K562 (cell line): ENCODE measurements around the gene NKG7. TPM values are rescaled to one million over a fixed set of nuclear protein-coding genes. Genes with fewer than 3 reads are reported as not detected.
A peak's percentile ranks its signal among the peaks of the same experiment; 100 is the strongest.

Experiments used
- BRF2 ChIP-seq: IDR thresholded peaks from 3 replicates; pipeline ENCODE4 v1.6.1; 2011; ENCODE audit warnings: borderline replicate concordance, mild to moderate bottlenecking; ENCODE audit not compliant: insufficient read length, insufficient read depth
- C11orf30 ChIP-seq: fragments of 450-650 bp; IDR thresholded peaks from 2 replicates; pipeline ENCODE4 v1.6.1; 2016; ENCODE audit warnings: low read depth, mild to moderate bottlenecking
- CUX1 ChIP-seq: fragments of 200-800 bp; sonication (Bioruptor generic); IDR thresholded peaks from 2 replicates; pipeline ENCODE4 v1.6.1; 2016; ENCODE audit warnings: missing genetic modification characterization, missing compliant biosample characterization
- ETV1 ChIP-seq: fragments of 450-650 bp; conservative IDR thresholded peaks from 2 replicates; pipeline ENCODE4 v1.6.1; 2016; ENCODE audit warnings: missing genetic modification characterization, control low read depth, low read depth, missing compliant biosample characterization
- FOXO4 ChIP-seq: fragments of 450-650 bp; formaldehyde crosslinking; IDR thresholded peaks from 2 replicates; pipeline ENCODE4 v1.4.0; 2020; ENCODE audit warnings: mild to moderate bottlenecking, moderate library complexity
- HNRNPUL1 ChIP-seq: fragments of 200-400 bp; formaldehyde crosslinking; IDR thresholded peaks from 2 replicates; pipeline ENCODE4 v1.6.1; 2017; ENCODE audit warnings: low read length
- KLF1 ChIP-seq: fragments of 450-650 bp; IDR thresholded peaks from 2 replicates; pipeline ENCODE4 v1.6.1; 2016; ENCODE audit warnings: missing genetic modification characterization, missing compliant biosample characterization
- MAZ ChIP-seq, 2 experiments: fragments of 450-650 bp in 1 of 2; sonication (generic) in 1 of 2; formaldehyde crosslinking; IDR thresholded peaks in 1 of 2; conservative IDR thresholded peaks in 1 of 2; 2 replicates each; pipeline versions ENCODE4 v1.4.0 to v1.5.0; 2020; ENCODE audit warnings: mild to moderate bottlenecking in 1 of 2, missing genetic modification reagents in 1 of 2
- PHF21A ChIP-seq: fragments of 450-650 bp; IDR thresholded peaks from 2 replicates; pipeline ENCODE4 v1.6.1; 2017; ENCODE audit warnings: low read depth, borderline replicate concordance
- PTRF ChIP-seq: fragments of 450-650 bp; IDR thresholded peaks from 2 replicates; pipeline ENCODE4 v1.6.1; 2016; ENCODE audit warnings: mild to moderate bottlenecking, missing genetic modification characterization, missing compliant biosample characterization
- TBP ChIP-seq: optimal IDR thresholded peaks from 2 replicates; pipeline ENCODE3; 2011; ENCODE audit warnings: low read depth, low read length, improper control_type of control experiment
- TEAD1 ChIP-seq, 2 experiments: fragments of 450-650 bp in 1 of 2; sonication (generic) in 1 of 2; formaldehyde crosslinking; IDR thresholded peaks; 2 replicates each; pipeline versions ENCODE4 v1.4.0 to v1.8.0; 2020 to 2022; ENCODE audit warnings: mild to moderate bottlenecking in 2 of 2, missing genetic modification reagents in 1 of 2
- THRAP3 ChIP-seq: fragments of 450-650 bp; IDR thresholded peaks from 2 replicates; pipeline ENCODE4 v1.6.1; 2016; ENCODE audit warnings: mild to moderate bottlenecking, inconsistent platforms, borderline replicate concordance
- ZKSCAN1 ChIP-seq: fragments of 150-350 bp; IDR thresholded peaks from 2 replicates; pipeline ENCODE4 v1.6.1; 2016; ENCODE audit warnings: low read depth, low read length
- ZNF124 ChIP-seq: sonication (generic); formaldehyde crosslinking; IDR thresholded peaks from 2 replicates; pipeline ENCODE4 v1.8.1; 2022; ENCODE audit warnings: missing genetic modification reagents
- polyA plus RNA-seq, 8 experiments: library from polyadenylated mRNA; depleted of rRNA in 4 of 8; stranded (reverse) in 5 of 8; unstranded in 3 of 8; fragments of >200 nt; fragmentation: Nextera tagmentation in 2 of 8; fragmentation: Illumina TruSeq in 1 of 8; extraction: Ambion mirVana in 2 of 8; extraction: Trizol in 1 of 8; gene quantifications; 2 replicates each; pipeline versions ENCODE4 v1.2.1 to v1.2.3, GENCODE V29; 2011 to 2014; ENCODE audit warnings: inconsistent platforms in 1 of 8, missing spikeins in 1 of 8
- total RNA-seq, 7 experiments: library from RNA; depleted of rRNA in 6 of 7; stranded (reverse); fragments of >200 nt in 6 of 7; fragmentation: Illumina TruSeq in 2 of 7; extraction: Trizol in 2 of 7; gene quantifications; 2 replicates each; pipeline versions ENCODE4 v1.2.1 to v1.2.3, GENCODE V29; 2011 to 2021; ENCODE audit warnings: low replicate concordance in 1 of 7
- TF ChIP-seq, protein P1 (sequence below): sonication (generic); formaldehyde crosslinking; IDR thresholded peaks from 2 replicates; pipeline ENCODE4 v1.8.1; 2023; ENCODE audit warnings: mild to moderate bottlenecking, missing genetic modification reagents

Gene NKG7
- total and polyA plus RNA-seq, 9 of the 15 experiments (the other 6 are each of a cell fraction or from before 2014, with no cell fraction given) = 0.30 to 0.70 (median 0.51) TPM; not detected in 2

DNA sequence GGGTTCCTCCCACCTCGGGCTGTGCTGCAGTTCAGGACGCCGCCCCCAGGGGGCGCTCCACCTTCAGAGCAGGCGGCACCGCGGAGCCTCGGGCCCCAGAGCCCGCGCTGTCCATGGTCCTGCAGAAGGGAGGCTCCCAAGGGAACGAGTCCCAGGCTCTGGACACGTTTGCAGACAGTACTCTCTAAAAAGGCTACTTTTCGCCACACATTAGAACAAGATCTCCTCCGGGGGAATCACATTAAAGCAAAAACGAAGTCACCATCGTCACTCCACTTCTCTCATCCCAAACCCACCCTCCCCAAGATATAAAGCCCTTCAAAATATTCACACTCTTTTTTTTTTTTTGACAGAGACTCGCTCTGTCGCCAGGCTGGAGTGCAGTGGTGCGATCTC lies 49.6 kb upstream of the NKG7 start (continued):
- TF ChIP-seq THRAP3 = no peak
- no peak for TF ChIP-seq HNRNPUL1
- TF ChIP-seq FOXO4 (CRISPR knock-in tag) = no peak
- no peak for TF ChIP-seq BRF2
- no peak for TF ChIP-seq C11orf30
- TF ChIP-seq MAZ (CRISPR knock-in tag; conservative IDR thresholded peaks at IDR 0.05 in 1 of 2, IDR thresholded peaks at IDR 0.05 in 1 of 2) = peak; percentile 68 to 99; a peak in 3 of 4 replicates
- no peak for TF ChIP-seq TBP
- TF ChIP-seq ZKSCAN1 = 0 out of 2 replicates have a peak, but pooled peaks have one; percentile 27
- no peak for TF ChIP-seq CUX1
- TF ChIP-seq PTRF (tag) = no peak
- TF ChIP-seq TEAD1 (CRISPR knock-in tag; IDR thresholded peaks at IDR 0.05) = peak; percentile 33 to 94; a peak in 2 of 4 replicates
- TF ChIP-seq ETV1 (tag) = peak; percentile 47
- no peak for TF ChIP-seq ZNF124 (CRISPR knock-in tag)
- TF ChIP-seq, protein P1, sequence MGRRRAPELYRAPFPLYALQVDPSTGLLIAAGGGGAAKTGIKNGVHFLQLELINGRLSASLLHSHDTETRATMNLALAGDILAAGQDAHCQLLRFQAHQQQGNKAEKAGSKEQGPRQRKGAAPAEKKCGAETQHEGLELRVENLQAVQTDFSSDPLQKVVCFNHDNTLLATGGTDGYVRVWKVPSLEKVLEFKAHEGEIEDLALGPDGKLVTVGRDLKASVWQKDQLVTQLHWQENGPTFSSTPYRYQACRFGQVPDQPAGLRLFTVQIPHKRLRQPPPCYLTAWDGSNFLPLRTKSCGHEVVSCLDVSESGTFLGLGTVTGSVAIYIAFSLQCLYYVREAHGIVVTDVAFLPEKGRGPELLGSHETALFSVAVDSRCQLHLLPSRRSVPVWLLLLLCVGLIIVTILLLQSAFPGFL = no peak
- TF ChIP-seq PHF21A = no peak
- peak; percentile 50; the same call in 1 of the 2 replicates for TF ChIP-seq KLF1 (tag)
